Measurements from ENCODE around the gene ESRRB. TPM values are rescaled to one million over a fixed set of nuclear protein-coding genes. Genes with fewer than 3 reads are reported as not detected.

Gene ESRRB
- polyA plus RNA-seq, 1 of the 3 experiments (the other 2 are of a cell fraction) = 0.05 TPM

- TF ChIP-seq USF1 (IDR thresholded peaks at IDR 0.05; ENCODE audit: borderline replicate concordance, low read depth) = no peak
- no peak for TF ChIP-seq REST (IDR thresholded peaks at IDR 0.05; ENCODE audit: low read depth, low read length)
- no peak for TF ChIP-seq MAX (IDR thresholded peaks at IDR 0.05; ENCODE audit: low read depth)
- no peak for TF ChIP-seq NFIC (IDR thresholded peaks at IDR 0.05; ENCODE audit: borderline replicate concordance)
Measured at GRCh38 chr14:76510181-76510580, 134.2 kb downstream of the ESRRB start (continued).

- Histone ChIP-seq H3K4me3 (ENCODE audit: low read depth in 2 of 2, low read length in 1 of 2) (no peak overlapping the region), H3K36me3 (replicated peaks in 1 of 2; ENCODE audit: control insufficient read depth in 1 of 2, insufficient read depth in 2 of 2, low read length in 1 of 2) (no peaks in the 10 kb centered on the region), H4K20me1 (ENCODE audit: insufficient read depth) (no peaks in the 10 kb centered on the region), H3K27ac (ENCODE audit: low read depth in 2 of 2, low read length in 1 of 2) (no peak overlapping the region), H2AFZ (ENCODE audit: low read depth) (no peak overlapping the region), H3K9me3 (no peaks in the 10 kb centered on the region), H3K9ac (no peak overlapping the region), H3K27me3 (ENCODE audit: insufficient read depth) (no peaks in the 10 kb centered on the region), H3K4me2 (no peak overlapping the region), H3K9me2 (no peaks in the 10 kb centered on the region), H3K4me1 (ENCODE audit: control insufficient read depth in 1 of 2, insufficient read depth in 2 of 2, low read depth in 1 of 2, low read length in 1 of 2) (peaks cover 0 to 7% of the 10 kb centered on the region in 2 experiments; a peak in 2 of 4 replicates), H3K79me2 (ENCODE audit: insufficient read depth) (no peaks in the 10 kb centered on the region), H3F3A (replicated peaks; ENCODE audit: insufficient read depth) (no peaks in the 10 kb centered on the region)
- 42% methylated on average over 5 of the region's 6 CpGs for WGBS (ENCODE audit: low lambda C conversion rate)
- no peak for DNase-seq
- ChIA-PET CTCF (interaction anchor here (0.6 to 1.5 kb wide), 6 partner anchors 11 to 617 kb away, joined by 3 to 4 read pairs (median 3); no protein-coding TSS in a partner anchor), POLR2A (no interaction called here)
- TF ChIP-seq ELF1 (IDR thresholded peaks at IDR 0.05) (no peak), CTCF (IDR thresholded peaks at IDR 0.05) (peak; percentile 23; the same call in 1 of the 2 replicates), RFX5 (IDR thresholded peaks at IDR 0.05; ENCODE audit: low read length) (no peak), PBX3 (IDR thresholded peaks at IDR 0.05) (no peak), REST (IDR thresholded peaks at IDR 0.05; ENCODE audit: low read depth, low read length) (no peak), ZBTB33 (IDR thresholded peaks at IDR 0.05; ENCODE audit: borderline replicate concordance, low read depth) (no peak), RAD21 (IDR thresholded peaks at IDR 0.05; ENCODE audit: low read length) (peak; percentile 37), IRF3 (IDR thresholded peaks at IDR 0.05; ENCODE audit: low read depth, low read length) (no peak), GATA2 (CRISPR knock-in tag; IDR thresholded peaks at IDR 0.05) (no peak), POLR2AphosphoS5 (IDR thresholded peaks at IDR 0.05; ENCODE audit: low read depth, low read length) (no peak)
Measured at GRCh38 chr14:76514213-76514998, 138.5 kb downstream of the ESRRB start.
